Fibroblast of upper back skin (primary cell): ENCODE data around the gene SARDH.

Experiments
- DNase-seq: peaks from one replicate; pipeline ENCODE4 v3.0.0-alpha.2; 2013

SARDH gene

DNA sequence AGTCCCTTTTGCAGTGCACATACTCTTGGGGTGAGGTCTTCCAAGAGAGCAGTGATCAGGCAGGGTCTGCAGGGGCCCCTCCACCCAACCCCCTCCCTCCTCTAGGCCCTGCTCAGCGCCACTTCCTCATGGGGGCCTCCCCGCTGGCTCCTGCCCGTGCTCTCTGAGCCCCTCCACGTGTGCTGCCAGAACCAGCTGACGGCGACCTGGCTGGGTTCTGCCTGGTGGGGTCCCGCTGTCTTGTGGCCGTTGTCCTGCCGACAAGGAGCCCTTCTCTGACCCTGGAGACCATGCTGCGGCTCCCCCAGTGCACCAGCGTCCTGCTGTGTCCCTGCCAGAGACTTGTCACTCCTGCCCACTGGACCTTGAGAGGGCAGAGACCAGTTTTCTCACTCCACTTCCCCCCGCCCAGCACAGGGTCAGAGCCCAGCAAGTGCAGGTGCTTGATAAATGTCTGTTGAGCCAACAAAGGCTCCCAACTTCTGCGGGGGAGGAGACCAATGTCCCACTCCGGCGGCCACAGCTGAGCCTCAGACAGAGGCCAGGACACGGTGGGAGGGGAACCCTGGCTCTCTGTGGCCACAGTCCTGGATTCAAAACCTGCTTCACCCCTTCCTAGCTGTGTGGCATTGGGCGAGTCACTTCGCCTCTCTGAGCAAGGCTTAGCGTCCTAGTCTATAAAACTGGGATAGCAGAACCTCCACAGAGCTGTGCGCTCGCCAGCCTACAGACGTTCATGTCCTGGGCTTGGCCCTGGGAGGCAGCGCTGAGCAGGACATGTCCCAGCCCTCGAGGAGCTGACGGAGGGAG lies 24.8 kb downstream of the SARDH start:
- no peak for DNase-seq

DNA sequence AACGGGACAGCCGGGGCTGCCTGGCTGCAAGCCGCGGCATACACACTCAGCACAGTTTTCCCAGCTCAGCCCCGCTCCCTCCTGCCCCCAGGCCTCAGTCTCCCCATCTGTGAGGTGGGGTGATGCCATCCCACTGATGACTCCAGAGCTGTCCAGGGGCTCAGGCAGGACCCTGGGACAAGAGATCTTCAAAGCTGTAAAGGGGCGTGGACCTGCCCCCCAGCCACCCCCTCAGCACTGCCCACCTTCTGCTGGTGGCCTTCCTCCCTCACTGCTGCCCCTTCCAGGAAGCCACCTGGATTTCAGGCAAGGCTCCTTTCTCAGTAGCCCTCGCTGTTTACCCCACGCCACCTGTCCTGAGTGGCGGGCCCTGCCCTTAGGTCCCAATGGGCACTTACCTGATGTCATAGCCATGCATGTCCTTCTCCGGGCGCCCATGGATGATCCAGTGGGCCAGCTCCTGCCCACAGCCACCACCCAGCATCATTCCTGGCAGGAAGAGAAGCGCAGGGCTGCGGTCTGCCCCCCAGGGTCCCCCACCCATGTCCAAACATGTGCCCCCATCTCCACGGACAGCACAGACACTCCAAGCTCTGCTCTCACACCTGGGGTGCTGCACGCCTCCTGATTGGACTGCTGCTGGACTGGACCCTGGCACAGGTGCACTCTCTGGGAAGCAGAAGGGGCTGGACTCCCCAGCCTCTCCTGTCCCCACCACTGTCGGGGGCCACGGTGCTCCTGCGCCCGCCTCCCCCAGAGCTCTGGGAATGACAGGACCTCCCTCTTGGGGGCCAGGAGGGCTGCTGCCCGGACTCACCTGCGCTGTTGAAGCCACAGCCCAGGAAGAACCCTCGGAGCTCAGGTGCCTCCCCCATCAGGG lies 25.7 kb downstream of the SARDH start:
- DNase-seq = no peak

DNA sequence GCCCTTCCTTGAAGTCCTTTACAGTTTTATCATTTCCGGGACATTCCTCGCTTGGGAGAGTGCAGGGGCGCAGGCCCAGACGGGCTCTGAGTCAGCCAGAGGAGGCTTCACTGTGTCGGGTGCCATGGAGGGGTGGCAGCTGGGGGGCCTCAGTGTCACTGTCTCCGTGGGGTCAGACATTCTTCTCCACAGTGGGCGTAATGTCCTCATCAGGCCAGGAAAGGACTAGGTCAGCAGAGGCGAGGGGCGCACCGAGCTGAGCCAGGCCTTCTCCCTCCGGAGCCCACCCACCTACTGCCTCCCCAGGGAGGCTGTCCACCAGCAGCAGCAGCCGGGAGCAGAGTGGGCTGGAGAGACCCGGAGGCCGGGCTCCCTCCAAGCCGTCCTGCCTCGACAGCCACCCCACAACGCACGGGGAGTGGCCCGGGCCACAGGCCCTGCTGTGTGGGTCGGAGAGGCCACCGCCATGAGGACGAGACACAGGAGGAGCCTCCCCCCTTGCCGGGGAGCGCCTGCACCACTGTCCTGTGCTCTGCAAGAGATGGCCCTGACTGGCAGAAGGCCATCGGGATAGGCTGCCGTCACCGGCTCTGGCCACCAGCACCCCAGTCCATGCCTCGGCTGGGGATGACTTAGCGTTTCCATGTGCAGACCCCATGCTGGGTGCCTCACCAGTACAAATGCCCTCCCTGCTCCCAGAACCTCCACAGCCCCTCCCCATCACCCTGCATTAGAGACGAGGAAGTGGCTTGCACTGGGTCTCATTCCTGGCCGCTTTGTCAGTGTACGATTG lies 26.5 kb downstream of the SARDH start:
- DNase-seq = peak; percentile 35

DNA sequence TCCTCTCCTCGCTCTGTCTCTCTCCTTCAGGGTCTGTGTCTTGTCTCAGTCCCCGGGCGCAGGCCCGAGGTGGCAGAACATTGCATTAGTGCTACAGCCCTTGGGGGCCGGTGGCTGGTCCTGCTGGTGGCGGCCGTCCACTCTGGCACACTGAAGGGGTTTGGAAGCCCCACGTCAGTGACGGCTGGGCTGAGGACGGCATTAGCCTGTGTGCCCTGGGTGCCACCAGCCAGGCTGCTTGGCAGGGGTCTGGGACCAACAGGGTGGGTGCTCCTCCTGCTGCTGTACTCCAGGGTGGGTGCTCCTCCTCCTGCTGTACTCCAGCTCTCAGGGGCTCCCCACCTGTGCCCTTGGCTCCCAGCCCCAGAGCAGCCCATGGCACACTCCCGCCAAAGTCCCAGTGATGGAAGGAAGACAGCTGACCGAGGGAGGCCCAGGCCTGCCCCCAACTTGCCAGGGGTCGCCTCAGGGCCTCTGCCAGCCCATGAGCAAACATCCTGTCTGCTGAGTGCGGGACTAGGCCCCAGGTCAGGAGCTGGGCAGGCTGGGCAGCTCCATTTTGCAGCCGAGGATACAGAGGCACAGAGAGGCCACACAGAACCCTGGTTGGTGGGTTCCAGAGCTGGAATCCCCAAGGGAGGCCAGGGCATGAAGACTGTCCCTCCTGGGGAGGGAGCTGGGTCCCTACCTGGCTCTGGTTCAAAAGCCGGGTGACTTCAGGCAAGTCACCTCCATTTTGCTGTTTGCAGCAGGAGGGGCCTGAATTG lies 27.3 kb downstream of the SARDH start:
- no peak for DNase-seq

DNA sequence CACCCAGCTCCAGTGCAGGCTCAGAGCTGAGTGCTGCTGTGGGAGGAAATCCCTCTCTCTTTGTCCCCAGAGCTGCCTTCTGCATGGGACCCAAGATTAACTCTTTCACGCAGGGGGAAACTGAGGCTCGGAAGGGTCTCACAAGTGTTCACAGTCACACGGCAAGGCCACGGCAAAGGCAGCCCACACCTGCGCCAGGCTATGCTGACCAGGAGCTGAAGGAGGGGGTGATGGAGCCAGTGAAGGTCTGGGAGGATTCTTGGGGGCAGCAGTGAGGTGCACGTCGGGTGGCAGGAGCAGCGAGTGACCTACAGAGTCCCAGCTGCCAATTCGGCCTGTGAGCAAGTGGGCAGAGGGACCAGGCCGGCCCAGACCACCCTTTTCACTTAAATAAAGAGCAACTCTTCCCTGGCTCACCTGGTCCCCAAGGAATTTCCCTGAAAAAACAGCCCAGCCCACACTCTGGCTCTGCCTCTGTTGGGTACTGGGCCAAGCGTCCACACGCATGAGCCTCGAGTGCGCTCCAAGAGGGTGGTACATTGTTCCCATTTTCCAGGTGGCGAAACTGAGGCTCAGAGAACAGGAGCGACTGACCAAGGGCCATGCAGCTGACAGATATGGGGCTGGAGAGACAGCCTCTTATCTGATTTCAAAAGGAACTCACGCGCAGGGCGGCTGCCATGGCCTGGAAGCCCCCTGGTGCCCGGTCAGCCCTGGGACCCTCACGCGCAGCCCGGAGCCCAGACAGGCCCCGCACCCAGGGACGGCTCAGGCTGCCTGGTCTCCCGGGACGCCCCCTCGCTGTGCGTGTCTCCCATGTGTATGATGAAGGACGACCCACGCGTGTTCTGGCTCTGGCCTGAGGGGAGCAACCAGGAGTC lies 28.2 kb downstream of the SARDH start:
- DNase-seq = no peak

DNA sequence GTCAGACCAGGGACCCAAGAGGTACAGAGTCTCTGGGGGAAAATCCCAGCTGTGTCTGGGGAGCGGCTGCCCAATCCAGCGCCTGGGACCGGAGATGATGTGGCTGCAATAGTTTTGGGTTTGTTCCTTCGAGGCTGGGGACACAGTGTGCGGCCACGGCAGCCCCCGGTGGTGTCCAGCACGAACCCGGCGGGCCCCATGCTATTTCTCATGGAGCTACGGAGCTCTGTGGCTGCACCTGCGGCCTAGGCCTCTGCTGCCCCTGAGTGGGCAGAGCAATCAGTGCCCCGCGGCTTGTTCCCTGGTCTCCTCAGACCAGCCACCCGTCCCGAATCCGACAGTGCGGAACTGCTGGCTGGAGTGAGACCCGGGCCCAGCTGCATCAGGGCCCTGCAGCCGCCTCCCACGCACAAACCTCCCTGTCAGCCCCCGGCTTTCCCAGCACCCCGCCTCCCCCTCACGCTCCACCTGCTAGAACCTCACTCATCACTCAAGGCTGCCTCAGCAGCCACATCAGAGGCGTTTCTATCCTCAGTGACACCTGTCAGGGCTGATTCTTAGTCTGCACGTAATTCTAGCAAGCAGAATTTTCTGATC lies 29.0 kb downstream of the SARDH start:
- no peak for DNase-seq

DNA sequence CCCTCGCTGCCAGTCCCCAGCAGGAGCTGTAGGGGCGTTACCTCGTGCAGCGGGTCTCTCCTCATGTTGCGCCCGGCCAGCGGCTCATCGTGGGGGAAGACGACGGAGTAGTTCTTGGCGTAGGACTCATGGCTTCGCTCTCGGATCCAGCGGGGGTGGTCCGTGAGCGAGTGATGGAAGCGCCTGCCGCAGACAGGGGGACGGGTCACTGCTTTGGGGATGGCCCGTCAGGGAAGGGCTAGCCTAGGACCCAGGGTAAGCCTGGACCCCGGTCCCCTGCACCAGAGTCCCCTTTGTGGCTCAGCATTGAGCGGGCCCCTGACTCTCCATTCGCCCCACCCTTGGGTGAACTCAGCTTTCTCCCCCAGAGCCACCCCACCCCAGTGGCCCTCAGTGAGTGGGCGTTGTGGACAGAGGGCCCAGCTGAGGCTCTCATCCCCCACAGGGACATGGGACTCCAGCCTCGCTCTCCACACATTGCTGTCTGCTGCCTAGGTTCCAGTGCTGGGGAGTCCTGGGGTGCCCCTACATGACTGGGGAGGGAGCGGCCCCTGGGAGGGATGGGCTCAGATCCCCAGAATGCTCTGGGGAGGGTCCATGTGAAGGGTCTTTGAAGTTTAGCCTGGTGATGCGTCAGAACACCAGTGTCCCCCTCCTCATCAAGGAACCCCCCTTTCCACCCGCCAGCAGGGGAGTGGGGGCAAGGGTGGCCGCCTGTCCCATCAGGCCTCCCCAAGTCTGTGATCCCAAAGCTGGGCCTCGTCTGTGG lies 29.7 kb downstream of the SARDH start:
- no peak for DNase-seq

DNA sequence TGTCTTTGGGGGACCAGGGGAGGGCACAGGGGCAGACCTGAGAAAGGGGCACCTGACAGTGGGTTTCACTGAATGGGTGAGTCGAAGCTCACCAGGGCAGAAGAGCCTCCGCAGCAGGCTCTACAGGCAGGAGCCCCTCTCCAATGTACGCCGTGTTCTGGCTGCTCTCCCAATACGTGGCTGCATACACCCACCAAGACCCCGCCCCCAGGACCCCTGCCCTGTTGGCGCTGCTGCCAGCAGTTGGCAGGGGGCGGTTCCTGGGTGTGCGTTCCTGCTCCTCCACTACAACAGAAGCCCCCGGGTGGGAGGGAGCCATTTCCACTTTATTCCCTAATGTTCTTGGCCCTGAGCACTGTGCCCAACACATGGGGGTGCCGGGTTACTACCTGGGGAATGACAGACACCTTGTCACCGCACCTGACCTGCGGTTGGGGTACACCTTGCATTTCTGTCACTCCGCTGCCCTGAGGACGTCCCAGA lies 30.3 kb downstream of the SARDH start:
- DNase-seq = no peak

DNA sequence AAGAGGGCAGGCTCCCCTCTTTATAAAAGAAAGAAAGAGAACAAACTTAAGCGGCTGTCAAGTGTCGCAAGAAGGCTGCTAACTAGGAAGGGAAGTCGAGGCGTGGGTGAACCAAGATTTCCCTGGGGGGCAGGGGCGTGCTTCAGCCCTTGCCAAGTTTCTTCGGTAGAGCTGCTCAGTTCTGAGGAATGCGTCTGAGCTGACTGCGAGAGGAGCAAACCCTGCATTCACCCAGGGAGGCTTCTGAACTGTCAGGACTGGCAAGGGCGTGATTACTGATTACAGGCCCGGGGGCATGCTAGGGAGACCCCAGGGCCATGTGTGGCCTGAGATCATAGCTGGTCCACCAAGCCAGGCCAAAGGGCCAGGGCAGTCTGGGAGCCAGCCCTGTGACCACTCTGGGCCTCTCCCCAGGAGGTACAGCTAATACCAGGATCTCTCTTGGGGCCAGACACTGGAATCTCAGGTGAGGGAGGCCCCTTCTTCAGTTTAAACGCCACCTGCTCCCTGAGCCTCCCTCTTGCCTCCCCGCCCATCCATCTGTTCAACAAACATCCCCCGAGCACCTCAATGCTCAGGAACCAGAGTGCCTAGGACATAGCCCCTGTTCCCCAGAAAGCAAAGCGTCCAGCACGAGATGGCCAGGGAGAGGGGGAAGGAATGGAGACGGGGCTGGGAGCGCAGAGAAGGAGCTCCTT lies 30.9 kb downstream of the SARDH start:
- peak; percentile 74 for DNase-seq

DNA sequence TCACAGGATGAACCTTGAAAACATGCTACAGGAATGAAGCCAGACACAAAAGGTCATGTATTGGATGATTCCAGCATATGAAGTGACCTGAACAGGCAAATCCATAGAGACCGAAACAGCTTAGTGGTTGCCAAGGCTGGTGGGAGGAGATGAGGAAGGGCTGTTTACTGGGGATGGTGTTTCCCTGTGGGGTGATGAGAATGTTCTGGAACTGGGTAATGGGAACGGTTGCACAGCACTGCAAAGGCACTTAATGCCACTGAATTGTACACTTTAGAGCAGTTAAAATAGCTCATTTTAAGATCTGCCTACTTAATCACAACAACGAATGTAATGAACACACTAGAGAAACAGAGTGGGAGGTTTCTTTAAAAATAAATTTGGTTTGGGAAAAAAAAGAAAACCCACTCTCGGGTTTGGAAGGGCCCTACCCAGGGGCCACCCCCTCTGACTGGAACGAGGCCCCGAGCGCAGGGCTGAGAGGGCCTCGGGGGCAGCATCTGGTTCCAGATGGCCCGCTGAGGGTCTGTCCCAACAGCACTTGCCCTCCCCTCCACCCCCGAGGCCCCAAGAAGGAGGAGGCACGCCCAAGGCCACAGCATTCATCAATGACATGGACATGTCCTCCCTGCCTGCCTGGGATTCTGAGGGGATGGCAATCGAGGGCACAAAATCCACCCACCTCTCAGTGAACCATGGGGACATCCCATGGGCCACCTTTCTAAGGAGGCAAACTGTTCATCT lies 31.7 kb downstream of the SARDH start:
- DNase-seq = no peak

DNA sequence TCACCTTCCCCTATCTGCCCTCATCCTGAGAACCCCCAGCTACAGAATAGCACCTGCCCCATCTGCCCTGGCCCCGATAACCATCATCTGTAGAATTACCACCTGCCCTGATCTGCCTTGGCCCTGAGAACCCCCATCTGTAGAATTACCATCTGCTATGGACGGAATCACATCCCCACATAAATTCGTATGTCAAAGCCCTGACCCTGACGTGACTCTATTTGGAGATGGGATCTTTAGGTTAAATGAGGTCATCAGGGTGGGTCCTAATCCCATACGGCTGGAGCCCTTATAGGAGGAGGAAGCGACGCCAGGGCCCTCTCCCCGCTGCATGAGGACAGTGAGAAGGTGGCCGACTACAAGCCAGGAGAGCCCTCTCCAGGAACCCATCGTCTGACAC lies 32.6 kb downstream of the SARDH start:
- no peak for DNase-seq

DNA sequence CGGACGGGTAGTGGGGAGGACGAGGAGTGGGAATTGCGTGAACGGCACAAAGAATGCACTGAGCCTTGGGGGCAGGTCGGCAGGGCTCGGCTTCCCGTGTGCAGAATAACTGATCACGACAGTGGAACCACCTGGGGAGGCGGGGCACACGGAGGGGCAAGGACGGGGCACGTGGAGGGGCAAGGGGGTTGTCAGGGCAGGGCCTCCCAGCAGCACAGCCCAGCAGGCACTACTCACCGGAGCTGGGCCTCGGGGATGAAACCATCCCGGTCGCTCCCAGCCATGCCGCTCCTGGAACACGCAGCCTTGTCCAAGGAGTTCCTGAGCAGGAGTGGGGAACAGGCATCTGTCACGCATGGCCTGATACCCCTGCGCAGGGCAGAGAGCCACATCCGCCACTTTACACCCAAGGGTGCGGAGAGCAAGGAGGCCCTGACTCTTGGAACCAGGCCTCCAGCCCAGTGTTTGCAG lies 33.4 kb downstream of the SARDH start:
- no peak for DNase-seq

DNA sequence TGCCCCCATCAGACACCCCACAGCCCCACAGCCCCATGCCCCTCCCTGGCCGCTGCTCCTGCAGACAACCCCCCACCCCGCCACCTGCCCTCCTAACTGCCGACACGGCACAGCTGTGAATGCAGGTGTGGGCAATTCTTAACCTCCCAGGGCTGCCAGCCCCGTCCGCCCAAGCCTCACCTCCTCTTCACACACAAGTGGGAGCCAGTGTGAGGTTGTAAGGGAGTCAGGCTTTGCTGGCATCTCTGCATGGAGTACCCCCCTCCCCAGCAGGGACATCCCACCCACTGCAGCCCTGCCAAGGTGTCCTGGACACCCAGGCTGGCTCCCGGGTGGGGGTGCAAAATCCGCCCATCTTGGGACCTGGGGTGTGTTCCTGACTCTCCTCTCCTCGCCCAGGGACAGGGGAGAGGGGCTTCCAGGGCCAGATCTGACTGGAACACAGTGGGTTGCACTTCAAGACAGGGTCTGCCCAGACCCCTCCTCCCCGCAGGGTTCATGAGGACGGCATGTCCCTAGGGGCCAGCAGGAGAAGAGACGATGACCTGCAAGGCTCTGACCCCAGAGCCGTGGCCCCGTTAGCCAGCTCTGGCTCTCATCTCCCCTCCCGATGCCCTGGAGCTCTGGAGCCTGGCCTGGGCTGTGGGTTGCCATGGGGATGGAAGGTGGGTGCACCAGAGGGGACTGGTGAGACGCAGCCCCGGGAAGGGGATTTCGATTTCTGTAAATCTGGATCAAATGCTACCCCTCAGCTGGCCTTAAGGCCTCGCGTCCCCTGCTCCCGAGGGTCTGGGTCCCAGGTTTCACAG lies 34.4 kb downstream of the SARDH start:
- DNase-seq = no peak

DNA sequence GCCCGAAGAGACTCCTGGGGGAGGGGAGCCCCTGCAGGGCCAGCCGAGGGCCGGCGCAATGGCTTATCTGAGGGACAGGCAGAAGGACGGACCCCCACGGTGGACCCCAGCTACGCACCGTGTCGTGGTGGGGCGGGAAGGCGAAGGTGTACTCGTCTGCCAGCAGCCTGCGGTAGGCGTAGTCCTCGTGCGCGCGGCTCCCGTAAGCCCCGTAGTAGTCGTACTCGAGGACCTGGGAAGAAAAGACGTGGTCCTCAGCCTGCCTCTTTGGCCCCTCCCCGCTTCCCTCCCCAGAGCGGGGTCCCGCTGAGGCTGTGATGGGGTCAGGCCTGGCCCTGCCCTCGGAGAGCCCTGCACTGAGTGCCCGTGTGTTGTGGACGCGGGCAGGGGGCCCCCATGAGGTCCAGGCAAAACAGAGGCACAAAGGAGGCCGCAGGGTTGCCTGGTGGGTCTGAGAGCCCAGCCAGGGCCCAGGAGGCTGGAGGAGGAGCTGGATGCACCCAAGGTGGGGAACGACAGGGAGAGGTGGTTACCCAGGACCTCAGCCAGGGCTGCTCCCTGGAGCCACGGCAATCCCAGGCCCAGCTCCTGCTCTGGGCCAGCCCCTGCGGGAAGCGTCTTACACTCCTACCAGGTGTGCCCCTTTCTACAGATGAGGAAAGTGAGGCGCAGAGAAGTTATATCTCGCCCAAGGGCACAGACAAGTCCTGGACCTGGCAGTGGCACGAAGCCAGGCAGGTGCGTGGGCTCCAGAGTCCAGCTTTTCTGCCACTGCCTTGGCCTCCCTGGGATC lies 35.2 kb downstream of the SARDH start:
- DNase-seq = no peak

DNA sequence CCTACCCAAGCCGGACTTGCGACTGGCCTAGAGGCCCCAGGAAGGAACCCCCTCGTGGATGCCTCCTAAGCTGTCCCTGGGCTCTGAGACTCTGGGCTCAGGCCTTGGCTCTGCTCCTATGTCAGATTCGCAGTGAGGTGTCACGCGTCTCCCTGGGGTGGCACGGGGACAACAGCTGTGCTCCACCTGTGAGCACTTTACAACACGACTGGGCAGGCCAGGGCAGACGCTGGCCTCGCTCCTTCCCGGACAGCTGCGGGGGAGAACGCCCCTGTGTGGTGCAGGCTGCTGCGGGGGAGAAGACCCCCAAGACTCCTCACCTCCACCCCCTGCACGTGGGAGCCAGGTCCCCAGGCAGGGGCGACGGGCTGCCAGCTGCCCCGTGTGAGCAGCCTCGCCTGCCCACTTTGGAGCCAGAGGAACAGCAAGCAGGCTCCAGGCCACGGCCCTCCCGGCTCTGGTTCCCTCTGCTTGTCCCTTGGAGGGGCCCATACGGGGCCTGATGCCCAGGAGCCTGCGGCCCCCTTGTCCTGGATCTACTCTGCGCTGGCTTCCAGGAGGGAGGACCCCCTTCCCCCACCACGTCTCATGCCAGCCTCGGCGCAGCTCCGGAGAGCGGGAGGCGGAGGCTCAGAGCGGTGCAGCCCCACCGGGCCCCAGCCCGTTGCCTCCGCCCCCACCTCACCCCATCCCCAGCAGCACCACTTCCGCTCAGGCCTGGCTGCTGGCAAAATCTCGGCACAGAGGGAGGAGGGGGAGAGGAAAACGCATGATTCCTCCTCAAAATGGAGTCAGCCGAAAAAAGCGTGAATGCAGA lies 36.0 kb downstream of the SARDH start:
- DNase-seq = peak; percentile 69
